GM19043 (cell line): ENCODE data around the gene PER3.

Experiments used
- ATAC-seq: cut with Tn5 transposase; IDR thresholded peaks from one replicate; pipeline ENCODE4 v1.9.1; 2021; ENCODE audit warnings: low read depth; ENCODE audit not compliant: unreplicated experiment

The PER3 gene

GRCh38 chr1:7827126-7827955, 43.2 kb downstream of the PER3 start:
- ATAC-seq: no peak

- no peak for ATAC-seq
Observed at GRCh38 chr1:7831458-7831857, 47.4 kb downstream of the PER3 start.

GRCh38 chr1:7833035-7833434, 48.9 kb downstream of the PER3 start:
- ATAC-seq: no peak

DNA sequence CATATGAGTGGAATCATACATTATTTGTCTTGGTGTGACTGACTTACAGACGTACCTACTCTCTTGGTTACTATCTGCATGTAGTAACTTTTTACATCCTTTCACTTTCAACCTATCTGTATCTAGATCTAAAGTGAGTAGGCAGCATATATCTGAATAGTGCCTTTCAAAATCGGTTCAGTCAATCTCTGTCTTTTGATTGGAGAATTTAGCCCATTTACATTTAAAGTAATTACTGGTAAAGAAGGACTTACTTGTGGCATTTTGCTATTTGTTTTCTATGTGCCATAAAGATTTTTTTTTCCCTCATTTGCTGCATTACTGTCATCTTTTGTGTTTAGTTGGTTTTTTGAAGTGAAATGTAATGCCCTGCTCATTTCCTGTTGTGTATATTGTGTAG, 54.6 kb downstream of the PER3 start:
- no peak for ATAC-seq

DNA sequence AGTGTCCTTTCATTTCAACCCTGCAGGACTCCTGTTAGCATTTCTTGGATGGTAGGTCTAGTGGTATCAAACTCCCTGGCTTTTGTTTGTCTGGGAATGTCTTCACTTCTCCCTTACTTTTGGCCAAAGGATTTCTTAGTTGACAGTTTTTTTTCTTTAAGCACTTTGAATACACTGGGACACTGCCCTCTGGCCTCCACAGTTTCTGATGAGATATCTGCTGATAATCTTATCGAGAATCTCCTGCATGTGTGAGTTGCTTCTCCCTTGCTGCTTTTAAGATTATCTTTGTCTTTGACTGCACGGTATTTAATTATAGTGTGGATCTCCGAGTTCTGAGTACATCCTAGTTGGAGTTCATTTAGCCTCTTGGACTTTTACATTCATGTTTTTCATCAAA, 55.4 kb downstream of the PER3 start:
- ATAC-seq: no peak

DNA sequence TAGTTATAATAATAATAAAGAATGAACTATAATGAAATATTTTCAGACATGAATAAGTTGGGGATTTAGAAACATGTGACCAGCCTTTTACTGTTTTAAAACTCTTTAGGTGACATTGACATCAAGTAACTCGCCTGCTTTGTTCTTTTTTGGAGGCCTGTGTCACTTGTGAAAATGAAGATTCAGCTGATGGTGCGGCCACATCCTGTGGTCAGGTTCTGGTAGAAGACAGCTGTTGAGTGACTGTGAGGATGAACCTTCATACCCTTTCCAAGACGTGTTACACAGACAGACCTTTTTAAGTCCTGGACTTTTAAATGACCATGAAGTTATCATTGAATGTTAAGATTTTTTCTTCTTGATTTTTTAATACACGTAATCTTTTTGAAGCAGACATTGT, 58.4 kb downstream of the PER3 start:
- ATAC-seq: no peak

- ATAC-seq: no peak
Observed at GRCh38 chr1:7845761-7846160, 61.7 kb downstream of the PER3 start.

DNA sequence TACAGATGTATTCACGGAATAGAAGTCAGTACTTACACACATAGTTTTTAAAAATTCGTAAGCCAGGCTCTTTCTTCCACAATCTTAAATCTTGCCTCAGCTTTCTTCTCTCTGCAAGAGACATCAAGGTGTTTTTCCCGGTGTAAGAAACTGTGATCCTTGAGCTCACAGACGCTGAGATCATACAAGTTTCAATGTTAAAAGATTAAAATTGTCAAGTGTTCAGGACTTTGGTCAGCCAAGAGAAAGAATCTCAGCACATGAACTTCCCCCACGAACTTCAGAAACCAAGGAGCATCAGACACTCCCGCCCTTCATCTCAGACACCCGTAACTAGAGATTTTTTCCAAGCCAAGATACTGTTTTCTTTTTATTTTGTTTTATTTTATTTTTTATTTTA, 62.6 kb downstream of the PER3 start:
- ATAC-seq: no peak

DNA sequence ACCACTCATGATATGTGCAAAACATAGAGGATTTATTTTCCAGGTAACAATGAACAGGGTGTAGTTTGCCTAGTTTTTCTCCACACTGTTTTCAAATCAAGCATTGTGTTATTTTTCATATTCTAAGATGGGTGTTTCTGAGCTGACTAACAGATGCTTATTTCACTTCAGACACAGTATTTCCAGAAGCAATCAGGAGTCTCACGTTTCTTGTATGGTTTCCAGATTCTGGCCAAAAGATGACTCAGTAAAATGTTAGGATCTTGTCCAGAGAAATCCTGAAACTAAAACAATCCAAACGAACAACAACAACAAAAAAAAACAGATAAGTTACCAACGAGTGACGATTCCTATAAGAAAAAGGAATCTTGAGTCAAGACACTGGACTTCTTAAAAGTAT, 63.5 kb downstream of the PER3 start:
- no peak for ATAC-seq

DNA sequence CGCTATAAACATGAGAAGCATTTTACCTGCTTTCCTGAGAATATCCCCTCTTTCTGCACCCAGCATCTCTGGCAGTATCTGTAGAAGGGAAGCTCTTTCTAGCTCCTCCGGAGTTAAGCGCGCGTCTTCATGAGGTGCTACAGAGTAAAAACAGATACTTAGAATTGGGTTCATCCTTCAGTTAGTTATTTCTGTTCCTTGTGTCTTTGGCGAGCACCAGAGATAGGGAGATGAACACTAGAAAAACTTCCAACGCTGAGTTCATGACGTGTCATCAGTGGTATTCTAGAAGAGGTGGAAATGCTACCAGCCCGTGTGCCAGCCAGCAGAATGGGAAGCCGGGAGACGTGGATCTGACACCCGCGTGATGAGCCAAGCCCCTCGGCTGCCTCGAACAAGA, 66.7 kb downstream of the PER3 start:
- no peak for ATAC-seq

- ATAC-seq: no peak
Observed at GRCh38 chr1:7852804-7853683, 69.0 kb downstream of the PER3 start, which contains the start of gene UTS2. Gene UTS2, minus strand, starts transcription at chr1:7853065. Its CDS starts 62 bp downstream, at chr1:7853003.

DNA sequence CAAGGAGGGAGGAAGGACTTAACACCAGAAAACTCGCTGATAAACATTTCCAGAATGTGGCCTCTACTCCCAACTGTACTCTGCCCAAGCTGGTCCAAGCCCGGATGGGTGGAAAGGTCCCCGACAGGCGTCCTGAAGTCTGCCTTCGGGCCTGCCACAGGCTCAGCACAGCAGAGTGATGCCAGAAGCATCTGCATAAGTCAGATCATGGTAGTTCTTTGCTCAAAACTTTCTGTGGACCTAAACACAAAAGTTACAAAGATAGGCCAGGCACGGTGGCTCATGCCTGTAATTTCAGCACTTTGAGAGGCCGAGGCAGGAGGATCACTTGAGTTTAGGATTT, 69.6 kb downstream of the PER3 start:
- ATAC-seq: no peak

GRCh38 chr1:7856345-7856744, 72.3 kb downstream of the PER3 start:
- no peak for ATAC-seq

GRCh38 chr1:7857000-7857399, 72.9 kb downstream of the PER3 start:
- no peak for ATAC-seq

DNA sequence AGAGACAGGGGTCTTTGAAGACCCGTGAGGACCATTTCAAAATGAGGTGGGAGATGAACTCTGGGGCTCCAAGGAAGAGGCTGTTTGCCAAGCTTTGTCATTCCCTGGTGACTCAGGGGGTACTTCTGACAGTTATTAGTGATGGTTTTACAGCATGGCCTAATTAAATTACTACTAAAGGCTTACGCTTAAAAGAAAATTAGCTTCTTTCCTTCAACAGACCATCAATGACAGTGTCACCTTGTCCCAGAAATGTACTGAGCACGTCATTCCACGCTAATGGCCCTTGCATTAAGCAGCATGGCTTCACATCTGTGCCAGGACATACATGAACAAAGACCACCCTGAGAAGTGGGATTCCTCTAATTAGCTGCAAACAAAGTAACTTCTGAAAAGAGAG, 73.9 kb downstream of the PER3 start:
- ATAC-seq: no peak

DNA sequence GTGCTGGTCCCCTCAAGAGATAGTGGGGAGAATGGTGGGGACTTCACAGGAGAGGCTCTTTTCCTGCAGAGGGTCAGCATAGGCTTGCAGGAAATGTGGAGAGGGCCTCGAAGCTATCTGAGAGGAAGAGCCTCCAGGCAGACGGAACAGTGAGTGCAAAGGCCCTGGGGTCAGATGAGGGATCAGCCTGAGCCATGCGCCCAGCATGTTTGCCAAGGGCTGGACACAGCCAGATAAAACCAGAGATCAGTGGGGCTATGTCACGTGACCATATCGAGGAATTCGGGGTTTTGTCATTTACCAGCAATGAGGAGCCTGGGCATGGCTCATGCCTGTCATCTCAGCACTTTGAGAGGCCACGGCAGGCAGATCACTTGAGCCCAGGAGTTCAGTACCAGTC, 75.3 kb downstream of the PER3 start:
- ATAC-seq: no peak

- no peak for ATAC-seq
Observed at GRCh38 chr1:7860130-7860529, 76.0 kb downstream of the PER3 start.

DNA sequence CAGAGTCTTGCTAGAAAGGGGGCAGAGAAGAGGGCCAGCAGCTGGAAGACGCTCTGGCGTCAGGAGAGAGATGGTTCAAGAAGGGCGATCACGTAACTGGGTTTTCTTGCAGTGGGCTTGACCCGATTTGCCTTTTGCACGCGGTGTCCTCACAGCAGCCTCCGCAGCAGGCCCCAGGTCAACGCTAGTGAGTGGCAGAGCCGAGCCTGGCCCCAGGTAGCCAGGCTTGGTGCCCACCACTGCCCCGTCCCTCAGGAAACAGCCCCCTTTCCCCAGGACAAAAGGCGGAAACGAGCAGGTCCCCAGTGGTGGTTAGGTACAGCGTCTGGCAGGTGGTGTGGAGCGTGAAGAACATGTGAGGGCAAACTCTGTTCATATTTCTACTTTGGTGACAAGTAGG, 77.4 kb downstream of the PER3 start:
- no peak for ATAC-seq

DNA sequence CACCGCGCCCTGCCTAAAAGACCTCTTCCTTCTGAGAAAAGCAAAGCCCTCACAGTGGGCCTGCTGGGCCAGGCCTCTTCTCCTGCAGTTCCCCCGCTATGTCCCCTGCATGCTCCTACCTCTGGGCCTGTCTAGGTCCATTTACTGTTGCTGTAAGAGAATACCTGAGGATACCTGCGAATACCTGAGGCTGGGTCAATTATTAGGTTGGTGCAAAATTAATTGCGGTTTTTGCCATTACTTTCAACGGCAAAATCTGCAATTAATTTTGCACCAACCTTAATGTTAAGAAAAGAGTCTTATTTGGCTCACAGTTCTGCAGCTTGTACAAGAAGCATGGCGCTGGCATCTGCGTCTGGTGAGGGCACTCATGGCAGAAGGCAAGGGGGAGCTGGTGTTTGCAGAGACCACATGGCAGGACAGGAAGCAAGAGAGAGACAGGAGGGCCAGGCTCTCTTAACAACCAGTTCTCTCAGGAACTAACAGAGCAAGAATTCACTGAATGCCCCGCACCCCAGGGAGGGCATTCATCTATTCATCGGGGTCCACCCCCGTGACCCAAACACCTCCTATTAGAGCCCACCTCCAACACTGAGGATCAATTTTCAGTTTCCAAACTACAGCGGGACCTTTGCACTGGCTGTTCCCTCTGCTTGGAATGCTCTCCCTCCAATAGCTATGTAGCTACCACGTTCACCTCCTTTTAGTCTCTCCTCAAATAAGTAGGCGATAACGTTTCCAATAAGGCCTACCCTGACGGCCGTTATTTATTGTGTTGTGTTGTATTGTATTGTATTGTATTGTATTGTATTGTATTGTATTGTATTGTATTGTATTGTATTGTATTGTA, 78.3 kb downstream of the PER3 start:
- no peak for ATAC-seq

DNA sequence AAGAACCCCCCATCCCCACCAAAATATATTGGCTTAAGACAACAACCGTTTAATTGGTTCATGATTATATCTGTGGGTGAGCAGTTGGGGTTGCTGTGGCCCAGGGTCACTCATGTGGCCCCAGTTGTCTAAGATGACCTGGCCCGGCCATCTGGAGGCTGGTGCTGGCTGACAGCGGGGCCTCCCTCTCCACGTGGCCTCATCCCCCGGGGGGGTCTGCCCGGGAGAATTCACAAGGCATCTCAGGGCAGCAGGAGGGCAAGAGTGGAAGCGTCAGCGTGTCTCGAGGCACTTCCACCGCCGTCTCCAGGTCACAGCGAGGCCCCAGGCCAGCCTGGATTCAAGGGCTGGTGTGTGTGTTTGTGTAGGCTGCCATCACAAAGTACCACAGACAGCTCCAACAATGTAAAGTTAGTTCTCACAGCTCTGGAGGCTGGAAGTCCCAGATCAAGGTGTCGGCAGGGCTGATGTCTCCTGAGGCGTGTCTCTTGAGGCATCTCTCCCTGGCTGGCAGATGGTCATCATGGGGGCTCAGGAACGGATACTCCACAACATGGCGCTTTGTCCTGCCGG, 79.8 kb downstream of the PER3 start:
- no peak for ATAC-seq

GRCh38 chr1:7865978-7866377, 81.9 kb downstream of the PER3 start:
- ATAC-seq: no peak
